EL (cell line): ENCODE results near the gene KCTD17.

Source experiments
- DNase-seq: peaks from one replicate; pipeline ENCODE4 v3.0.0-alpha.2; 2016

KCTD17 gene

DNA sequence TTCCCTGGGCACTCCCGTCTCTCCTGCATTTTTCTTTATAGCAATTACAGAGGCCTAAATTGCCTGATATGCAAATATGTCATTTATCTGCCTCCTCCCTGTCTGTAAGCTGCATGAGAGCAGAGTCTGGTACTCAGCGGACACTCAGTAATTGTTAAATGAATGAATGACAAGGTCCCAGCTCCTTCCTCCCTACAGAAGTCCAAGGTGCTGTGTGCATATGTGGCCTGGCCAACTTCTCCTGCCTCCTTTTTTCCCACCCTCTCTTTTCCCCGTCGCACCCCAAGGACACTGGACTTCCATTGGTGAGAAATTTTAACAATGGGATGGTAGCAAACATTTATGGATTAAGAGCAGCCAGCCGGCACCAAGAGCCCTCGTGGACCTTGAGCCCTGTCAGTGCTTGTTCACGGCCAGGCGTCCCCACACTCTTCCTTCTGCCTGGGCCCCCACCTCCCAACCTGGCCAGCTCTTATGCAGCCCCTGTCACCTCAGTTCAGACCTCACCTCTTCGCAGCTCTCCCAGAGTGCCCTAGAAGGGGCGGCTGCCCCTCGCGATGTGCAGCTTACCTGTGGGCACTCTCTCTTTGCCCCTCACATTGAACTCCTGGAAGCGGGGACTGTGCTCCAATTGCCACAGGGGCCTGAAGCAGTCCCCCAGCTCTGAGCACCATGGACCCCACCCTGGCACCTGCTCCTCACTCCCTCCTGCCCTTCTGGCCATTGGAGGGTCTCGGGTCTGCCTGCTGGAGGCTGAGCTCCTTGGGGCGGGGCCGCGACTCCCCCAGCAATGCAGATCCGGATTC lies 56.5 kb downstream of the KCTD17 start:
- no peak for DNase-seq

DNA sequence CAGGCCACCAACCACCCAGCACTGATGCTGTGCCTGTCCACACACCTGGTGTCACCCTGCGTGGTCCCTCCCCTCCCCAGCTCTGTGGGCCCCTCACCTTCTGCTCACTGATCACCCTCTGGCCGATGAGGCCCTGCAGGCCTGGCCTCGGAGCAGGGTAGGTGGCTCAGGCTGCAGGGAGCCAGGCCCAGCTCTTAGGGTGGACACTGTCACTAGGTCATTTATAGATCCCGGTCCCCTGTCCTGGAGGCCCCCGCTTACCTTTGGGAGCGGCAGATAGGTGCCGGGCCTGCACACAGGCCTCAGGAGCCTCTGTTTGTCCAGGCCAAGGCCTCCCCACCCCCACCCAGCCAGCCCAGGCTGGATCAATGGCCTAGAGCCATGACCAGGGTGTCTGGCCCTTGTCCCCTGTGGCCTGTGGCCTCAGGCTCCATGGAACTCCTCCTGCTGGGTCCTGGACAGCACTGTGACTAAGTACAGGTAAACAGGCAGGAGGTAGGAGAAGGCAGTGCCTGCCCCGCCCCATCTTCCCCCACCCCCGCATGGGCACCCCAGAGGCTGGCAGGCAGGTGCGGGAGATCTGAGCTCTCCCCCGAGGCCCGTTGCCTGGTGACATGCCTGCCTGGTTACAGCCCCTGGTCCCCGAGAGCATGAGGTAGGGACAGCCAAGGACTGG lies 57.8 kb downstream of the KCTD17 start, which contains the start of gene TMPRSS6:
Gene TMPRSS6, minus strand, starts transcription at position 472 of the 676 bp plus-strand sequence. CDS start 6,296 bp downstream, outside the sequence.
- no peak for DNase-seq

- no peak for DNase-seq
These were observed 59.7 kb downstream of the KCTD17 start for GRCh38 chr22:37111156-37111717.

DNA sequence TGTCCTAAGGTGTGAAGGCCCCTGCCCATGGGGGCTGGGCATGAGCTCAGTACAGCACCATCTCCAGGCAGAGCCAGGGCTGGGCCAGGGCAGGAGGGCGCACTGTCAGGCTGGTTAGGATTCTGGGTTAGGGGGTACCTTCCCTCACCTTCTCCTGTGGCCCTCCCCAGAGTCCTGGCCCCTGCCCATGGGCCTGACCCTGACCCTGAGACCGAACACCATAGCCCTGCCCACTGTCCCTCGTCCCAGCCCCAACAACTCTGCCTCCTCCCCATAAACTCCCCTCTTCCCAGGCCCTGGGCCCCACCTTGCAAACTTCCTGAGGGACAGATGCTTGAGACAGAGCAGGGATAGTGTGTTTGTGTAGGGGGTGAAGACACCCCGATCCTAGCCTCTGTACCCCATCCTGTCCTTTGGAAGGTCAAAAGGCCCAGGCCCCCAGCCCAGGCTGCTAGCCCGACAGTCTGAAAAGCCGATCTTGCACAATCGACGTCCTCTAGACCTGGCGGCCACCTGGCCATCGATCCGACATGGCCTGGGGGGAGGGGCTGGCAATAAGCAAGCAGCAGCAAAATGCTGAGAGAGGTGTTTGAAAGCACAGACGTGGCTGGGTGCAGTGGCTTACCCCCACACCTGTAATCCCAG lies 60.7 kb downstream of the KCTD17 start:
- no peak for DNase-seq
